Cardiac muscle cell (in vitro differentiated cells and primary cell): ENCODE measurements around the gene INO80E. TPM values are rescaled to one million over a fixed set of nuclear protein-coding genes. Genes with fewer than 3 reads are reported as not detected.

Experiments
- DNase-seq, 2 donors: peaks; one replicate each; pipeline versions ENCODE4 v3.0.0 to v3.0.0-alpha.2; 2010 to 2017; ENCODE audit warnings: low read depth in 1 of 2, low spot score in 1 of 2
- H3K27ac ChIP-seq: fragments of 200-600 bp; sonication (generic); 2 replicates; pipeline ENCODE4 v1.5.1; 2016
- H3K27me3 ChIP-seq: fragments of 200-600 bp; sonication (generic); 2 replicates; pipeline ENCODE4 v1.6.0; 2016; ENCODE audit warnings: control low read depth
- H3K36me3 ChIP-seq: fragments of 200-600 bp; sonication (generic); 2 replicates; pipeline ENCODE4 v1.5.1; 2016; ENCODE audit warnings: control low read depth
- H3K4me1 ChIP-seq: fragments of 200-600 bp; sonication (generic); 2 replicates; pipeline ENCODE4 v1.8.1; 2017; ENCODE audit warnings: low read depth, mild to moderate bottlenecking, mixed run types
- H3K4me3 ChIP-seq: fragments of 200-600 bp; sonication (generic); 2 replicates; pipeline ENCODE4 v1.5.1; 2016; ENCODE audit warnings: mild to moderate bottlenecking
- H3K9me3 ChIP-seq: fragments of 200-600 bp; sonication (generic); 2 replicates; pipeline ENCODE4 v1.5.1; 2017; ENCODE audit warnings: low read depth, mild to moderate bottlenecking, control low read depth
- CTCF ChIP-seq: IDR thresholded peaks from 2 replicates; pipeline ENCODE4 v1.5.1; 2012; ENCODE audit warnings: low read depth, mild to moderate bottlenecking, low read length
- polyA plus RNA-seq: library from polyadenylated mRNA; unstranded; fragments of >200 nt; fragmentation: Nextera tagmentation; extraction: Ambion mirVana; gene quantifications from 2 replicates; pipeline ENCODE4 v1.2.1, GENCODE V29; 2016
- total RNA-seq: library from RNA; depleted of rRNA; stranded (reverse); fragments of >200 nt; gene quantifications from 2 replicates; pipeline ENCODE4 v1.2.3, GENCODE V29; 2016

Gene INO80E
- total and polyA plus RNA-seq, 2 experiments from 2014 or later: 19.0 to 167 TPM

GRCh38 chr16:29995324-29995910 lies 624 bp upstream of the INO80E start, which contains the start of gene HIRIP3:
Gene HIRIP3, minus strand, starts transcription at chr16:29995617. Its CDS starts 12 bp downstream, at chr16:29995605.
- no peak for TF ChIP-seq CTCF
- no peaks in the 10 kb centered on the region for H3K27me3 ChIP-seq
- no peaks in the 10 kb centered on the region for H3K9me3 ChIP-seq
- peak; percentile 83 to 91 for DNase-seq
- peaks cover 11% of the 10 kb centered on the region for H3K36me3 ChIP-seq
- peak within 1 kb of the TSS; percentile 86 for H3K27ac ChIP-seq
- H3K4me3 ChIP-seq: peak within 1 kb of the TSS; percentile 84
- no peaks in the 10 kb centered on the region for H3K4me1 ChIP-seq

GRCh38 chr16:29996766-29997250 lies 767 bp downstream of the INO80E start:
- Histone ChIP-seq H3K27me3 (no peaks in the 10 kb centered on the region), H3K36me3 (peaks cover 5% of the 10 kb centered on the region), H3K27ac (no peak overlapping the region), H3K4me3 (peak overlapping the region; percentile 84), H3K4me1 (no peaks in the 10 kb centered on the region), H3K9me3 (no peaks in the 10 kb centered on the region)
- TF ChIP-seq CTCF: no peak
- peak in 1 of 2 donors; percentile 8 for DNase-seq

GRCh38 chr16:29999605-30000004 lies 3.6 kb downstream of the INO80E start:
- no peak for TF ChIP-seq CTCF
- Histone ChIP-seq H3K4me3 (no peak overlapping the region), H3K36me3 (no peaks in the 10 kb centered on the region), H3K27ac (no peak overlapping the region), H3K4me1 (no peaks in the 10 kb centered on the region), H3K9me3 (no peaks in the 10 kb centered on the region), H3K27me3 (no peaks in the 10 kb centered on the region)
- no peak for DNase-seq

- no peak for TF ChIP-seq CTCF
- Histone ChIP-seq H3K27me3 (no peaks in the 10 kb centered on the region), H3K27ac (no peak overlapping the region), H3K36me3 (no peaks in the 10 kb centered on the region), H3K9me3 (no peaks in the 10 kb centered on the region), H3K4me1 (no peaks in the 10 kb centered on the region), H3K4me3 (no peak overlapping the region)
- DNase-seq: no peak
Observed at GRCh38 chr16:30000735-30001631, 4.9 kb downstream of the INO80E start.

- no peak for TF ChIP-seq CTCF
- no peaks in the 10 kb centered on the region for H3K9me3 ChIP-seq
- no peaks in the 10 kb centered on the region for H3K4me1 ChIP-seq
- H3K36me3 ChIP-seq: no peaks in the 10 kb centered on the region
- no peak overlapping the region for H3K4me3 ChIP-seq
- no peaks in the 10 kb centered on the region for H3K27me3 ChIP-seq
- no peak overlapping the region for H3K27ac ChIP-seq
- no peak for DNase-seq
Observed at GRCh38 chr16:30002614-30003346, 6.7 kb downstream of the INO80E start.
